BLaER1 (cell line): ENCODE data around the gene SLC4A8.

Source experiments
- H3K27ac ChIP-seq: shearing (Covaris generic); formaldehyde crosslinking; 2 replicates; pipeline ENCODE4 v1.8.1; 2022
- H3K27me3 ChIP-seq: shearing (Covaris generic); formaldehyde crosslinking; 2 replicates; pipeline ENCODE4 v1.8.1; 2022
- H3K36me3 ChIP-seq: shearing (Covaris generic); formaldehyde crosslinking; 2 replicates; pipeline ENCODE4 v1.8.1; 2022
- H3K4me1 ChIP-seq: shearing (Covaris generic); formaldehyde crosslinking; 2 replicates; pipeline ENCODE4 v1.8.1; 2022
- H3K4me2 ChIP-seq: shearing (Covaris generic); formaldehyde crosslinking; 2 replicates; pipeline ENCODE4 v1.8.1; 2022
- H3K4me3 ChIP-seq: shearing (Covaris generic); formaldehyde crosslinking; 2 replicates; pipeline ENCODE4 v1.8.1; 2022
- H3K9ac ChIP-seq: shearing (Covaris generic); formaldehyde crosslinking; 2 replicates; pipeline ENCODE4 v1.8.1; 2022
- H3K9me3 ChIP-seq: shearing (Covaris generic); formaldehyde crosslinking; 2 replicates; pipeline ENCODE4 v1.8.1; 2022
- H4K20me1 ChIP-seq: shearing (Covaris generic); formaldehyde crosslinking; 2 replicates; pipeline ENCODE4 v1.8.1; 2022
- Cebpa-rat ChIP-seq: shearing (Covaris generic); IDR thresholded peaks from 2 replicates; pipeline ENCODE4 v1.8.1; 2022

Gene SLC4A8

DNA sequence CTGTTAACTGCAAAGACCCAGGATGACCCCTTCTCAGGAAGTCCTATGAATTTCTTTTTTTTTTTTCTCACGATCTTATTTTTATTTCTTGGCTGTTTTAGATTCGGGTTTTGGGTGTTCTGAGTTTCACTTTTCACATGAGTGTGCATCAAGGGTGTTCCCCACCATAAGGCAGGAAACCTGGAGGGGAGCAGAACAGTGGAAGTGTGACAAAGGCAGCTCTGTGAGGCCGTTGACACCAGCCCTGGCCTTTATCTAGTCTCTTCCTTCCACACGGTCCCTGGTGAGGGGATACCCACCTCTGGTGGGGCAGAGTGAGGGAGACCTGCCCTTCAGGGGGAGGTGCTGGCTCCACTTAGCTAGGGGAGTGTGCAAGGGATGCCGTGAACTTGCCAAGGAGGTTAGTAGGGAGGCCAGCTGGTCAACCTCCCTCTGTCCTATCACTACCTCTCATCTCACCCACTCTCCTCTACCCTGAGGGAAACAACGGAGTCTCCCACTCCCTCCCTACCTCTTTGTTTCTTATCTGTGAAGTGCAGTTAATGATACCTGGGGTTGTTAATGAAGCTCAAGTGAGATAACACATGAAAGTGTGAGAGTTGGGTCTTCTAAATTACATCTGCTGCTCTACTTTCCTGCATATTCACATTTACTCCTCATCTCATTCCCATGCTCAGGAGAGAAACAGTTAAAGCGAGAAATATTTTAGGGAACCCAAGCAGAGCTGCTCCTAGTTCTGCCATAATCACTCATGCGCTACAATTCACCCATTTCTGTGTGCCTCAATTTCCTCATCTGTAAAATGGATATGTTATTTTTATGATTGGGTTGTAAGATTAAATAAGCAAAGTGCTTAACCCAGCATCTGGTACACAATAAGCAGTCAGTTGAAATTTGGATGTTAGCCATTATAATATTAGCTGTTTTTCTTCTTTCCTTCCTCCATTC, 29.1 kb upstream of the SLC4A8 start:
- H4K20me1 ChIP-seq = peaks cover 27% of the 10 kb centered on the region
- peaks cover 51% of the 10 kb centered on the region for H3K27me3 ChIP-seq
- no peak for TF ChIP-seq Cebpa-rat
- no peak overlapping the region for H3K27ac ChIP-seq
- H3K4me1 ChIP-seq = peaks cover 40% of the 10 kb centered on the region
- H3K36me3 ChIP-seq = no peaks in the 10 kb centered on the region
- H3K4me2 ChIP-seq = peak overlapping the region; percentile 44
- H3K9me3 ChIP-seq = no peaks in the 10 kb centered on the region
- H3K4me3 ChIP-seq = no peak overlapping the region
- H3K9ac ChIP-seq = no peak overlapping the region

DNA sequence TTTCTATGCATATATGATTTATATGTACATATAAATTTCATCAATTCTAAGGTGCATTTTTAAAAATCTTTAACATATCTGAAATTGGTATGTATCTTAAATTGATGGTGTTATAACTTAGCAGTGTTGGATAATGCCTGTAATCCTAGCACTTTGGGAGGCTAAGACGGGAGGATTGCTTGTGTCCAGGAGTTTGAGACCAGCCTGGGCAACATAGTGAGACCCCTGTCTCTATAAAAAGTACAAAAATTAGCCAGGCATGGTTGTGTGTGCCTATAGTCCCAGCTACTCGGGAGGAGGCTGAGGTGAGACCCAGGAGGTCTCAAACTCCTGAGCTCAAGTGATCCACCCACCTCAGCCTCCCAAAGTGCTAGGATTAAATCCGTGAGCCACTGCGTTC, 27.0 kb upstream of the SLC4A8 start:
- Histone ChIP-seq H3K9ac (no peak overlapping the region), H3K27ac (no peak overlapping the region), H3K27me3 (peaks cover 30% of the 10 kb centered on the region), H3K4me1 (peaks cover 23% of the 10 kb centered on the region), H3K4me2 (no peak overlapping the region), H3K4me3 (no peak overlapping the region), H3K9me3 (no peaks in the 10 kb centered on the region), H4K20me1 (peaks cover 16% of the 10 kb centered on the region), H3K36me3 (no peaks in the 10 kb centered on the region)
- no peak for TF ChIP-seq Cebpa-rat

DNA sequence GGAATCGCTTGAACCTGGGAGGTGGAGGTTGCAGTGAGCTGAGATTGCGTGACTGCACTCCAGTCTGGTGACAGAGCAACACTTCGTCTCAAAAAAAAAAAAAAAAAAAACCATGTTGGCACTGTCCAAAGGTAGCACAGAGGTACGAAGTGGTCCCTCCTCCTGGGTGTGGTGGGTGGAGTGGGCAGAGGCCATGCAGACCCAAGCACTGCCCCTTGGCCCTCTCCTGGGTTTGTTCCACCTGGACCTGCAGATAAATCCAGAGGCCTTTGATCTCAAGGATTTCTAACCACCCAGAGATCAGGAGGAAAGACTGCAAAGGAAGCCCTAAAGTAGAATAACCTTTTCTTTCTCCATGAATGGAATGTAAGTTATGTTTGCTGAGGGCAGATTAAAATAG, 24.7 kb upstream of the SLC4A8 start:
- H3K9me3 ChIP-seq = no peaks in the 10 kb centered on the region
- H3K36me3 ChIP-seq = no peaks in the 10 kb centered on the region
- no peak overlapping the region for H3K27ac ChIP-seq
- H3K4me2 ChIP-seq = no peak overlapping the region
- no peak overlapping the region for H3K9ac ChIP-seq
- no peak for TF ChIP-seq Cebpa-rat
- peaks cover 9% of the 10 kb centered on the region for H3K4me1 ChIP-seq
- no peaks in the 10 kb centered on the region for H4K20me1 ChIP-seq
- H3K27me3 ChIP-seq = peaks cover 8% of the 10 kb centered on the region
- H3K4me3 ChIP-seq = no peak overlapping the region

DNA sequence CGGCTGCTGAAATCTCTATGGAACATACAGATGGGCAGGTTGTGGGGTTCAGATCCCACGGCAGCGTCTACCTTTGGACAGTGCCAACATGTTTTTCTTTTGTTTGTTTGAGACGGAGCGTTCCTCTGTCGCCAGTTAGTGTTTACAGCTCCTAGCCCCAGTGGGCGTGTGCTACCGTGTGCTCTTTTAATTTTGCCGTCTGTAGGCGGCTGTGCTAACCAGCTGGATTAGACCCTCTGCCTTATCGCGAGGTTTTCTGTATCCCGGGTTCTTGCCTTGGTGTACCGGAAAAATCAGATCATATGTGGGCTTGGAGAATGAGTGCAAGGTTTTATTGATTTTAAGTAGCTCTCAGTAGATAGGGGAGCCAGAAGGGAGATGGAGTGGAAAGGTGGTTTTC, 23.6 kb upstream of the SLC4A8 start:
- no peak overlapping the region for H3K27ac ChIP-seq
- H3K27me3 ChIP-seq = no peaks in the 10 kb centered on the region
- no peak overlapping the region for H3K4me3 ChIP-seq
- H3K36me3 ChIP-seq = no peaks in the 10 kb centered on the region
- TF ChIP-seq Cebpa-rat = no peak
- H3K4me1 ChIP-seq = no peaks in the 10 kb centered on the region
- H3K4me2 ChIP-seq = no peak overlapping the region
- no peaks in the 10 kb centered on the region for H4K20me1 ChIP-seq
- H3K9me3 ChIP-seq = no peaks in the 10 kb centered on the region
- no peak overlapping the region for H3K9ac ChIP-seq

DNA sequence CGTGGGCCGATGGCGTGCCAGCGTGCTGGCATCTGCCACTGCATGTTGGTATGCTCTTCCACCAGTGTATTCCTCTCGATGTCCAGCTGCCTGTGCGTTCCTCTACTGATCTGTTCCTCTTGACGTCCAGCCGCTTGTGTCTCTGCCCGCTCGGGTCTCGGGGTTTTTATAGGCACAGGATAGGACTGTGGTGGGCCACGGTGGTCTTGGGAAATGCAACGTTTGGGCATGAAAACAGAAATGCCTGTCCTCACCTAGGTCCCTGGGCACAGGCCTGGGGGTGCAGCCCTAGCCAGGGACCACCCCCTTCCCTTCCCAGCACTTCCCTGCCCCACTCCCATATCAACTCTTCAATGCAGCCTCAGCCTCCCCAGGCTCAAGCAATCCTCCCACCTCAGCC, 23.1 kb upstream of the SLC4A8 start:
- no peak overlapping the region for H3K27ac ChIP-seq
- no peak for TF ChIP-seq Cebpa-rat

DNA sequence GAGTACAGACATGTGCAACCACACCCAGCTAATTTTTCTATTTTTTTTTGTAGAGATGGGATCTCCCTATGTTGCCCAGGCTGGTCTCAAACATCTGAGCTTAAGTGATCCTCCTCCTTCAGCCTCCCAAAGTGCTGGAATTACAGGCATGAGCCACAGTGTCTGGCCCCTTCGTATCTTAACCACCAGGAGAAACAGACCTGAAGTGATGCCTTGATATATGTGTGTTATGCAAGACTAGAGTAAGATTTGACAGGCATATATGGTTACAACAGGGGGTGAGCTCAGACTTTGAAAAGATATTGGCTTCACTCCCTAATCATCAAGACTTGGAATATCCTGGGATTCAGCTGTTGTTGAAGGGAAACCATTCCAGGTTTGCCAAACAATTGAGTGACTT, 22.7 kb upstream of the SLC4A8 start:
- H3K4me2 ChIP-seq = no peak overlapping the region
- H3K4me3 ChIP-seq = no peak overlapping the region
- TF ChIP-seq Cebpa-rat = no peak
- H4K20me1 ChIP-seq = no peaks in the 10 kb centered on the region
- no peaks in the 10 kb centered on the region for H3K9me3 ChIP-seq
- no peak overlapping the region for H3K27ac ChIP-seq
- H3K4me1 ChIP-seq = no peaks in the 10 kb centered on the region
- H3K27me3 ChIP-seq = no peaks in the 10 kb centered on the region
- no peak overlapping the region for H3K9ac ChIP-seq
- no peaks in the 10 kb centered on the region for H3K36me3 ChIP-seq

More for the DNA sequence above, 23.1 kb upstream of the SLC4A8 start:
- Histone ChIP-seq H3K9ac (no peak overlapping the region), H3K4me1 (no peaks in the 10 kb centered on the region), H3K4me2 (no peak overlapping the region), H4K20me1 (no peaks in the 10 kb centered on the region), H3K36me3 (no peaks in the 10 kb centered on the region), H3K4me3 (no peak overlapping the region), H3K27me3 (no peaks in the 10 kb centered on the region), H3K9me3 (no peaks in the 10 kb centered on the region)

DNA sequence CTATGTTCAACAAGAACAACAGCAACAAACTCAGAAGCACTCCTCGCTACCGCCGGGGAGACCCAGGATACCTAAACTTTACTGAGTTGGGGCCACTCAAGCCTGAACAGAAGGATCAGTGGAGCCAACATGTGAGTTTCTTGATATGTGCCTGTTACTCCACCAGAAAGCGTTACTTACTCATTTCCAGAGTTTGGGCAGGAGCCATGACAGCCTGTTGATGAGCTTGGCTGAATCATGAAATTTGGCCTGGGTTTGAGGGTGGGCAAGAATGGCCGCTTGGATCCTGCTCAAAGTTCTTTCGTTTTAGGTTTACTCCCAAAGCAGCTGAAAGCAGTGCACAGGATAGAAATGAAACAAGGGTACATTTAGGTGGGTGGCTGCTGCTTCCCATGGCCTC, 21.5 kb upstream of the SLC4A8 start:
- Histone ChIP-seq H3K4me3 (no peak overlapping the region), H3K9me3 (no peaks in the 10 kb centered on the region), H3K4me1 (no peaks in the 10 kb centered on the region), H3K36me3 (no peaks in the 10 kb centered on the region), H3K9ac (no peak overlapping the region), H4K20me1 (no peaks in the 10 kb centered on the region), H3K27me3 (no peaks in the 10 kb centered on the region), H3K27ac (no peak overlapping the region), H3K4me2 (no peak overlapping the region)
- TF ChIP-seq Cebpa-rat = no peak

DNA sequence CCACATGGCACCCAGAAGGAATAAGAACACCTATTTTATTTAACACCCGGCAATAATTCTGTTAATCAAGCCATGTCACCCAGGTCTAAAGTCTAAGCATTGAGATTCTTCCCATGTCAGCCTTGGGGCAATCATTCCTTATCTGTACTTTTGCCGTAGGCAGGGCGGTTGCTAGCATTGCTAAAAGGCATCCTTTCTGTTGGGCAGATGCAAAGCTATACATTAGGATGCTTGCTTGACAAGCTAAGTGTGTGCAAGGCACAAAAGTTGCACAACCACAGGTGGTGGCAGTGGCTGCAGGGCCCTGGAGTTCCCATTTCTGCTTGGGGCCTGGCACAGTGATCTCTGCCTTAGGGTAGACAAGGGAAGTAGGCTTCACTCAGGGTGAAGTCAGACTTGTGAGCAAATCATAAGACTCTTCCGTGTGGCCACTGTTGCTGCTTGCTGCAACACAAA, 20.9 kb upstream of the SLC4A8 start:
- no peak overlapping the region for H3K27ac ChIP-seq
- no peak overlapping the region for H3K9ac ChIP-seq
- no peaks in the 10 kb centered on the region for H3K36me3 ChIP-seq
- no peak overlapping the region for H3K4me2 ChIP-seq
- no peak overlapping the region for H3K4me3 ChIP-seq
- no peaks in the 10 kb centered on the region for H3K27me3 ChIP-seq
- no peak for TF ChIP-seq Cebpa-rat
- no peaks in the 10 kb centered on the region for H3K4me1 ChIP-seq
- H3K9me3 ChIP-seq = no peaks in the 10 kb centered on the region
- no peaks in the 10 kb centered on the region for H4K20me1 ChIP-seq

DNA sequence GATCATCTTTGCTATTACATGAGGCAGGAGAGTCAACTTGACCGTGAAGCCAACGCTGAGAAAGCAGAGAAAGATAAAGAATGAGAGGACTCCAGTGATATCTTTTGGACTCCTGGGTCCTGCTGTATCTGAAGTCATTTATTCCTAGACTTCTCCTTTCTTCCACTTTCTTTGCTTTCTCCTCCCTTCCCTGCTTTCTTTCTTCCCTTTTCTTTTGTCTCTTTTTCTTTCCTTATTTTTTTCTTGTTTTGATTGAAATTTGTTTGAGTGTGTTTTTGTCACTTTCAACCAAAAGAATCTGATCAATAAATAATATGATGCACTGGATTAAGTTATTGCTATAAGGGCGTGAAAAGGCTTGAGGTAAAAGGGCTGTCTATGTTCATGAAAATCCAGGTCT, 20.0 kb upstream of the SLC4A8 start:
- no peak overlapping the region for H3K9ac ChIP-seq
- no peaks in the 10 kb centered on the region for H3K9me3 ChIP-seq
- no peak overlapping the region for H3K4me3 ChIP-seq
- H4K20me1 ChIP-seq = no peaks in the 10 kb centered on the region
- H3K27me3 ChIP-seq = no peaks in the 10 kb centered on the region
- H3K36me3 ChIP-seq = no peaks in the 10 kb centered on the region
- H3K4me1 ChIP-seq = no peaks in the 10 kb centered on the region
- H3K27ac ChIP-seq = no peak overlapping the region
- TF ChIP-seq Cebpa-rat = no peak
- H3K4me2 ChIP-seq = no peak overlapping the region

DNA sequence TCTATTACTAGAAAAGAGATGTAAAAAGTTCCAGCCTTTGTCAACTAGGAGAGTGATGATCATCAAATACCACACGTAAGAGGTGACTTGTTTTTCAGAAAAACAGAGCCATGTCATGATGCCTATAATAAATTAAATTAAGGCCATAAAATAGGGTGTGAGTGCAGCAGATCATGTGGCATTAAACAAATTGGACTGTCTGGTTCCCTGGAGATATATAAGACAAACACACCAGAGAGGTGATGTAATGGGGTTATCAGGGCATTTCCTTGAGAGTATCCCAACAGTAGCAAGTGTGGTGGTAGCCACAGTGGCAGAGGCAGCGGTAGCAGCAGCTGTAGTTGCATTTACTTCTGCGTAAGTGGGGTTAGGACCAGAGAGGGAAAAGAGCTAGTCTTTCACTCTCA, 18.8 kb upstream of the SLC4A8 start:
- no peak overlapping the region for H3K9ac ChIP-seq
- H3K27me3 ChIP-seq = no peaks in the 10 kb centered on the region
- H3K27ac ChIP-seq = no peak overlapping the region
- H3K4me3 ChIP-seq = no peak overlapping the region
- H4K20me1 ChIP-seq = no peaks in the 10 kb centered on the region
- no peaks in the 10 kb centered on the region for H3K36me3 ChIP-seq
- TF ChIP-seq Cebpa-rat = no peak
- no peaks in the 10 kb centered on the region for H3K4me1 ChIP-seq
- no peaks in the 10 kb centered on the region for H3K9me3 ChIP-seq
- H3K4me2 ChIP-seq = no peak overlapping the region

DNA sequence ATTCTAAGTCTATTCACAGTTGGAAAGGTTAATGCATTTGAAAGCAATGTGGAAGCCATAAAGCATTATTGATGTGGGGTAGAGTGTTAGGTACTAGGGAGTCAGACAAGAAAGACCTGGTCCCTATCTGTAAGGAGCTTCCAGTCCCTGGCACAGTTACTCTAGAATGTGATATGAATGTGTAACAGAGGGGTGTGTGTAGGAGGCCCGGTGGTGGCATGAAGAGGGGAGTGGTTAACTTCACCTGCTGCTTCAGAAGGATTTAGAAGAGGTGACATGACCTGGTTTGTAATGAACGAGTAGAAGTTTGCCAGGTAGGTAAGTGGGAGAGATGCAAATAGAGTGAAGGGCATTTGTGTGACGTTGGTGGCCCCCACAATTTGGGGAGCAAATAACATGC, 18.3 kb upstream of the SLC4A8 start:
- Histone ChIP-seq H3K9ac (no peak overlapping the region), H3K4me2 (no peak overlapping the region), H3K27me3 (no peaks in the 10 kb centered on the region), H3K27ac (no peak overlapping the region), H3K4me1 (no peaks in the 10 kb centered on the region), H4K20me1 (no peaks in the 10 kb centered on the region), H3K36me3 (no peaks in the 10 kb centered on the region), H3K4me3 (no peak overlapping the region), H3K9me3 (no peaks in the 10 kb centered on the region)
- TF ChIP-seq Cebpa-rat = no peak
